HCT116 (cell line): ENCODE data around the gene TBC1D14. TPM values are rescaled to one million over a fixed set of nuclear protein-coding genes. Genes with fewer than 3 reads are reported as not detected.

Experiments used
- ATAC-seq: fragments of 200-7000 bp; cut with Tn5 transposase; 2 replicates; pipeline ENCODE4 v1.9.1; 2020; ENCODE audit warnings: mild to moderate bottlenecking, moderate library complexity
- BruUV-seq: library from RNA; stranded (reverse); fragments of 400-500 nt; replicated peaks from 2 replicates; lab custom pipeline; 2021; lab: Mats Ljungman, UMichigan
- CTCF ChIA-PET: fragments of 300-600 bp; sonication (Branson Sonifier 250); formaldehyde crosslinking; loops from one replicate; lab custom pipeline; 2021; ENCODE audit warnings: antibody characterized with exemption; lab: Charles Lee
- POLR2A ChIA-PET: fragments of 300-600, 350-600 bp; sonication (Branson Sonifier 250); formaldehyde crosslinking; loops from one replicate; lab custom pipeline; 2021; ENCODE audit warnings: antibody characterized with exemption; lab: Charles Lee
- RAD21 ChIA-PET, 2 experiments: fragments of 300-600 bp; sonication (Branson Sonifier 250); formaldehyde crosslinking; loops; one replicate each; lab custom pipeline; 2023; ENCODE audit warnings: low total read pairs in 2 of 2; ENCODE audit not compliant: uncharacterized antibody in 2 of 2, unreplicated experiment in 2 of 2, low non-redundant PET in 1 of 2; lab: Charles Lee
- DNase-seq: peaks from one replicate; pipeline ENCODE4 v3.0.0-alpha.2; 2010; ENCODE audit warnings: low read depth, low spot score
- H2AFZ ChIP-seq: fragments of 200-600 bp; shearing (Covaris generic), sonication (generic); 2 replicates; pipeline ENCODE4 v1.6.1; 2017; ENCODE audit warnings: low read depth, mixed run types, mixed read lengths, antibody characterized with exemption, low read length; ENCODE audit not compliant: poor library complexity, severe bottlenecking
- H3K27ac ChIP-seq: 2 replicates; pipeline ENCODE4 v1.5.1; 2012; ENCODE audit warnings: low read depth, low read length
- H3K27me3 ChIP-seq: fragments of 200-600 bp; sonication (generic); 2 replicates; pipeline ENCODE4 v1.6.1; 2016; ENCODE audit warnings: mixed run types, low read length, mixed read lengths; ENCODE audit not compliant: insufficient read depth
- H3K36me3 ChIP-seq, 2 experiments: fragments of 200-500 bp in 1 of 2; fragments of 200-600 bp in 1 of 2; sonication (Bioruptor generic) in 1 of 2; sonication (generic) in 1 of 2; 2 replicates each; pipeline versions ENCODE4 v1.5.1 to v1.6.1; 2014 to 2016; ENCODE audit warnings: low read length in 2 of 2, inconsistent platforms in 1 of 2, mixed read lengths in 1 of 2, mixed run types in 1 of 2; ENCODE audit not compliant: insufficient read depth in 2 of 2, control insufficient read depth in 1 of 2
- H3K4me1 ChIP-seq, 2 experiments: fragments of 200-600 bp in 1 of 2; sonication (generic) in 1 of 2; 2 replicates each; pipeline versions ENCODE4 v1.5.1 to v1.6.1; 2012 to 2017; ENCODE audit warnings: low read length in 2 of 2, inconsistent platforms in 1 of 2, mild to moderate bottlenecking in 1 of 2, mixed read lengths in 1 of 2, mixed run types in 1 of 2, moderate library complexity in 1 of 2; ENCODE audit not compliant: insufficient read depth in 2 of 2, control insufficient read depth in 1 of 2
- H3K4me2 ChIP-seq: fragments of 200-600 bp; sonication (generic); 2 replicates; pipeline ENCODE4 v1.6.1; 2017; ENCODE audit warnings: mixed run types, low read length, mixed read lengths
- H3K4me3 ChIP-seq, 2 experiments: fragments of 200-600 bp in 1 of 2; sonication (generic) in 1 of 2; replicated peaks in 1 of 2; 2 replicates each; pipeline ENCODE4 v1.5.1; 2011 to 2016; ENCODE audit warnings: low read length in 2 of 2, control low read depth in 1 of 2, low read depth in 1 of 2, mild to moderate bottlenecking in 1 of 2, mixed read lengths in 1 of 2, mixed run types in 1 of 2
- H3K79me2 ChIP-seq: fragments of 200-600 bp; sonication (generic); 2 replicates; pipeline ENCODE4 v1.6.1; 2017; ENCODE audit warnings: mild to moderate bottlenecking, mixed run types, low read length, moderate library complexity, mixed read lengths; ENCODE audit not compliant: insufficient read depth
- H3K9ac ChIP-seq: fragments of 200-600 bp; sonication (generic); 2 replicates; pipeline ENCODE4 v1.6.1; 2016; ENCODE audit warnings: low read length, mixed read lengths
- H3K9me2 ChIP-seq: fragments of 200-600 bp; sonication (generic), shearing (Covaris generic); 2 replicates; pipeline ENCODE4 v1.6.1; 2017; ENCODE audit warnings: mixed run types, mild to moderate bottlenecking, moderate library complexity; ENCODE audit not compliant: insufficient read depth
- H3K9me3 ChIP-seq, 2 experiments: fragments of 200-500 bp in 1 of 2; fragments of 200-600 bp in 1 of 2; sonication (Bioruptor generic) in 1 of 2; sonication (generic) in 1 of 2; 2 replicates each; pipeline ENCODE4 v1.6.1; 2014 to 2017; ENCODE audit warnings: low read length in 2 of 2, mixed read lengths in 2 of 2, inconsistent platforms in 1 of 2, low read depth in 1 of 2, mild to moderate bottlenecking in 1 of 2, mixed run types in 1 of 2, moderate library complexity in 1 of 2; ENCODE audit not compliant: control insufficient read depth in 1 of 2, insufficient read depth in 1 of 2
- H4K20me1 ChIP-seq: fragments of 200-600 bp; sonication (generic), shearing (Covaris generic); 2 replicates; pipeline ENCODE4 v1.6.1; 2017; ENCODE audit warnings: mixed run types, mild to moderate bottlenecking, moderate library complexity; ENCODE audit not compliant: insufficient read depth
- ATF3 ChIP-seq: IDR thresholded peaks from 2 replicates; pipeline ENCODE4 v1.6.1; 2012
- EZH2 ChIP-seq: fragments of 200-600 bp; sonication (generic); IDR thresholded peaks from 2 replicates; pipeline ENCODE4 v1.6.1; 2017; ENCODE audit warnings: antibody characterized with exemption, mixed run types
- RAD21 ChIP-seq: IDR thresholded peaks from 2 replicates; pipeline ENCODE4 v1.6.1; 2012; ENCODE audit warnings: low read depth, mild to moderate bottlenecking
- SIN3A ChIP-seq: IDR thresholded peaks from 2 replicates; pipeline ENCODE4 v1.6.1; 2012; ENCODE audit warnings: low read depth
- SRF ChIP-seq: IDR thresholded peaks from 2 replicates; pipeline ENCODE4 v1.6.1; 2012; ENCODE audit warnings: low read depth
- ZBTB33 ChIP-seq: IDR thresholded peaks from 2 replicates; pipeline ENCODE4 v1.6.1; 2011; ENCODE audit warnings: mild to moderate bottlenecking, low read length, moderate library complexity; ENCODE audit not compliant: insufficient replicate concordance; ENCODE audit errors: extremely low read depth
- ZNF274 ChIP-seq: fragments of 200-500 bp; sonication (Bioruptor generic); IDR thresholded peaks from 2 replicates; pipeline ENCODE4 v1.6.1; 2014; ENCODE audit warnings: mild to moderate bottlenecking, low read depth, low read length, inconsistent platforms
- intact Hi-C: fragments of 100-400 bp; cut with micrococcal nuclease; formaldehyde crosslinking; loops from 2 replicates; pipeline ENCODE4 v1.10.0; 2022
- total RNA-seq: library from RNA; stranded (reverse); gene quantifications from one replicate; pipeline ENCODE4 v1.2.1, GENCODE V29; 2021; ENCODE audit not compliant: unreplicated experiment
- TF ChIP-seq, protein P1 (sequence below): IDR thresholded peaks from 2 replicates; pipeline ENCODE4 v1.6.1; 2012

Gene TBC1D14
- total RNA-seq, 1 experiment from 2014 or later, result 62.9 TPM

DNA sequence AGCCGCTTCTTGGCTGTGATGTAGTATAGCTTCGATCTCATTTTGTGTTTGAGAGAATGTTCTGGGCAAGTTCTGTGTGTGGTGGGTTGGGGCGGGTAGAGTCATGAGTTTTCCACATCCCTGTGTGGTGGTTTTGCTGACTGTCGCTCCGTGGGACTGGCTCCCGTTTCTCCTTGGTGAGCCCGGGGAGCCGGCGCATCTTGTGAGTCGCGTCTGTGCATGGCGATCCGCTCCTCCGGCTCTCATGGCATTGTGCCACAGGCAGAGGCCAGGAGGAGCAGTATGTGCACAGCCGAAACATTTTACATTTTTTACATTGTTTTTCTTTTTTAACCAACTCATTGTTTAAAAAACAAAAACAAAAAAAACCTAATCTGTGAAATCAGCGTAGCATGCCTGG lies 27.7 kb upstream of the TBC1D14 start:
- H3K9me3 ChIP-seq, result no peaks in the 10 kb centered on the region
- CTCF ChIA-PET, result no interaction called here
- no peak overlapping the region for H3K9ac ChIP-seq
- no TSS peak for BruUV-seq
- no peak for ATAC-seq
- no peak for DNase-seq
- H3K27me3 ChIP-seq, result no peaks in the 10 kb centered on the region
- no peak overlapping the region for H3K4me3 ChIP-seq
- no peaks in the 10 kb centered on the region for H3K9me2 ChIP-seq
- POLR2A ChIA-PET, result no interaction called here
- TF ChIP-seq, protein P1, sequence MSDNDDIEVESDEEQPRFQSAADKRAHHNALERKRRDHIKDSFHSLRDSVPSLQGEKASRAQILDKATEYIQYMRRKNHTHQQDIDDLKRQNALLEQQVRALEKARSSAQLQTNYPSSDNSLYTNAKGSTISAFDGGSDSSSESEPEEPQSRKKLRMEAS, result no peak
- TF ChIP-seq ZBTB33 (no peak), ATF3 (no peak), ZNF274 (no peak), SIN3A (no peak)
- RAD21 ChIA-PET, result no interaction called here
- H3K36me3 ChIP-seq, result peaks cover 11 to 18% of the 10 kb centered on the region in 2 experiments; a peak in 3 of 4 replicates
- H3K4me1 ChIP-seq, result no peaks in the 10 kb centered on the region
- no peaks in the 10 kb centered on the region for H4K20me1 ChIP-seq
- intact Hi-C loops, result no loop called here
- H3K79me2 ChIP-seq, result no peaks in the 10 kb centered on the region
- H2AFZ ChIP-seq, result no peak overlapping the region
- H3K4me2 ChIP-seq, result no peak overlapping the region
- H3K27ac ChIP-seq, result no peak overlapping the region

- ChIA-PET CTCF (interaction anchor here (0.7 to 4.2 kb wide), 2 partner anchors 11 to 220 kb away, joined by 4 to 34 read pairs; no protein-coding TSS in a partner anchor), RAD21 (no interaction called here), POLR2A (no interaction called here)
- intact Hi-C loops, result no loop called here
- H3K4me2 ChIP-seq, result no peak overlapping the region
- no peaks in the 10 kb centered on the region for H3K4me1 ChIP-seq
- H3K9me3 ChIP-seq, result no peaks in the 10 kb centered on the region
- no peak overlapping the region for H3K27ac ChIP-seq
- H3K4me3 ChIP-seq, result no peak overlapping the region
- no peaks in the 10 kb centered on the region for H3K79me2 ChIP-seq
- no peak for TF ChIP-seq EZH2
- no peak for TF ChIP-seq SRF
- no peak for TF ChIP-seq RAD21
- no peaks in the 10 kb centered on the region for H4K20me1 ChIP-seq
- ATAC-seq (no peak), DNase-seq (no peak)
- H3K36me3 ChIP-seq, result peaks cover 6 to 11% of the 10 kb centered on the region in 2 experiments; a peak in 3 of 4 replicates
- H3K9ac ChIP-seq, result no peak overlapping the region
- BruUV-seq, result no TSS peak
- no peak overlapping the region for H2AFZ ChIP-seq
- H3K27me3 ChIP-seq, result no peaks in the 10 kb centered on the region
- H3K9me2 ChIP-seq, result no peaks in the 10 kb centered on the region
Observed at GRCh38 chr4:6884341-6884870, 25.2 kb upstream of the TBC1D14 start.
